Measurements from ENCODE around the gene S100A14.

S100A14 gene

DNA sequence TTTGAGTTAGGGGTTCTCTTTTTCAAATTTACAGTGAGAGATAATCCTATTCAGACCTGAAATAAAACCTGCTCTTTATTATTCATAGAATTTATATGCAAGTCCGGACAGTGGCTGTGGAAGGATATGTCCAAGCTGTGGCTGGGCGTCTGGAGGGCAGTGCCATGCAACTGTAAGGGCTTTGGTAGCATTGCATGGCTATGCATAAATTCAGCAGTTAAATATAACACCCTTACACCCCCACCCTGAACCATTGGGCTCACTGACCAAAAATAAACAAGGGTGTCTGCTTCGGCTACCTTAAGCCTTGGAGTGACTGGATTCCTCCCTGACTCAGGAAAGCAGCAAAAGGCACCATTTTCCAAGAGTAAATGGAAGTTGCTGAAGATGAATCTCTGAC is 23.2 kb upstream of the S100A14 start:
- H3K27ac ChIP-seq, result no peak overlapping the region
- no peak for TF ChIP-seq ZFX (IDR thresholded peaks at IDR 0.05; ENCODE audit: borderline replicate concordance)
- TF ChIP-seq, protein P1, sequence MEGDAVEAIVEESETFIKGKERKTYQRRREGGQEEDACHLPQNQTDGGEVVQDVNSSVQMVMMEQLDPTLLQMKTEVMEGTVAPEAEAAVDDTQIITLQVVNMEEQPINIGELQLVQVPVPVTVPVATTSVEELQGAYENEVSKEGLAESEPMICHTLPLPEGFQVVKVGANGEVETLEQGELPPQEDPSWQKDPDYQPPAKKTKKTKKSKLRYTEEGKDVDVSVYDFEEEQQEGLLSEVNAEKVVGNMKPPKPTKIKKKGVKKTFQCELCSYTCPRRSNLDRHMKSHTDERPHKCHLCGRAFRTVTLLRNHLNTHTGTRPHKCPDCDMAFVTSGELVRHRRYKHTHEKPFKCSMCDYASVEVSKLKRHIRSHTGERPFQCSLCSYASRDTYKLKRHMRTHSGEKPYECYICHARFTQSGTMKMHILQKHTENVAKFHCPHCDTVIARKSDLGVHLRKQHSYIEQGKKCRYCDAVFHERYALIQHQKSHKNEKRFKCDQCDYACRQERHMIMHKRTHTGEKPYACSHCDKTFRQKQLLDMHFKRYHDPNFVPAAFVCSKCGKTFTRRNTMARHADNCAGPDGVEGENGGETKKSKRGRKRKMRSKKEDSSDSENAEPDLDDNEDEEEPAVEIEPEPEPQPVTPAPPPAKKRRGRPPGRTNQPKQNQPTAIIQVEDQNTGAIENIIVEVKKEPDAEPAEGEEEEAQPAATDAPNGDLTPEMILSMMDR (IDR thresholded peaks at IDR 0.05), result no peak

DNA sequence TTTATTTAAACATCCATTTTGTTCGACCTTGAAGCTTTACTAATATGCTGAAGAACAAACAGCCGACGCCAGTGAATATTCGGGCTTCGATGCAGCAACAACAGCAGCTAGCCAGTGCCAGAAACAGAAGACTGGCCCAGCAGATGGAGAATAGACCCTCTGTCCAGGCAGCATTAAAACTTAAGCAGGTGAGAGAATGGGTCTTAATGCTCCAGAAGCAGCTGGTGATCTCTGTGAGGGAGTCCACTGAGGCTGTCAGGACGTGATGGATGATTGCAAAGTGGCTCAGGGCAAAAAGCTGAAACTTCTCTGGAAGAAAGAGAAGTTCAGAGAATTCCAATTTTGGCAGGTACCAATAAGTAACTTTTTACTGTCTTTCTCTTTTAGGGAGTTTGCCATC is 22.1 kb upstream of the S100A14 start:
- TF ChIP-seq, protein P1 (IDR thresholded peaks at IDR 0.05), result no peak
- no peak for TF ChIP-seq ZFX (IDR thresholded peaks at IDR 0.05; ENCODE audit: borderline replicate concordance)
- H3K27ac ChIP-seq, result no peak overlapping the region

DNA sequence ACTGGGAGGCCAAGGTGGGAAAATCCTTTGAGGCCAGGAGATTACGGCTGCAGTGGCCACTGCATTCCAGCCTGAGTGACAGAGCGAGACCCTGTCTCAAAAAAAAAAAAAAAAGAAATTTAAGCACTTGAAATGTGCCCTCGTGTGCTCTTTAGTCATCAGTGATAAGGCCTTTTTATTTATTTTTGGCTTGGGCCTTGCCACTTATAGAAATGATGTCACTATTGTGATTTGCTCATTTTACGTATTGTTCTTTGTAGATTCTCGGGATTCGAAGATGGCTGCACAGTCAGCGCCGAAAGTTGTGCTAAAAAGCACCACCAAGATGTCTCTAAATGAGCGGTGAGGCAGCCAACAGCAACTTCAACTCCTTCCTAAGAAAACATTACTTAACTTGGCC is 20.2 kb upstream of the S100A14 start:
- TF ChIP-seq ZFX (IDR thresholded peaks at IDR 0.05; ENCODE audit: borderline replicate concordance), result no peak
- TF ChIP-seq, protein P1 (IDR thresholded peaks at IDR 0.05), result no peak
- peak overlapping the region; percentile 100; the same call in 1 of the 2 replicates for H3K27ac ChIP-seq

DNA sequence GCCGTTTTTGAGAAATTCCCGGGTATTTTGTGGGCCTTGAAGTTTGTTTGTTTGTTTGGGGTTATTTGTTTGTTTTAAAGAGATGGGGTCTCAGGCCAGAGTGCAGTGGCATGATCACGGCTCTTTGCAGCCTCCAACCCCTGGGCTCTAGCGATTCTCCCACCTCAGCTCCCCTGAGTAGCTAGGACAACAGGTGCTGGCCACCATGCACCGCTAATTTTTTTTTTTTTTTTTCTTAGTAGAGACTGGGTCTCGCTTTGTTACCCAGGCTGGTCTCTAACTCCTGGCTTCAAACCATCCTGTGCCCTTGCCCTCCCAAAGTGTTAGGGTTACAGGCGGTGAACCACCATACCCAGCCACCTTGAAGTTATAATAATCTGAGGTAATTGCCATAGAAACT is 19.7 kb upstream of the S100A14 start:
- peak overlapping the region; percentile 100; the same call in 1 of the 2 replicates for H3K27ac ChIP-seq
- TF ChIP-seq, protein P1 (IDR thresholded peaks at IDR 0.05), result no peak
- TF ChIP-seq ZFX (IDR thresholded peaks at IDR 0.05; ENCODE audit: borderline replicate concordance), result no peak

DNA sequence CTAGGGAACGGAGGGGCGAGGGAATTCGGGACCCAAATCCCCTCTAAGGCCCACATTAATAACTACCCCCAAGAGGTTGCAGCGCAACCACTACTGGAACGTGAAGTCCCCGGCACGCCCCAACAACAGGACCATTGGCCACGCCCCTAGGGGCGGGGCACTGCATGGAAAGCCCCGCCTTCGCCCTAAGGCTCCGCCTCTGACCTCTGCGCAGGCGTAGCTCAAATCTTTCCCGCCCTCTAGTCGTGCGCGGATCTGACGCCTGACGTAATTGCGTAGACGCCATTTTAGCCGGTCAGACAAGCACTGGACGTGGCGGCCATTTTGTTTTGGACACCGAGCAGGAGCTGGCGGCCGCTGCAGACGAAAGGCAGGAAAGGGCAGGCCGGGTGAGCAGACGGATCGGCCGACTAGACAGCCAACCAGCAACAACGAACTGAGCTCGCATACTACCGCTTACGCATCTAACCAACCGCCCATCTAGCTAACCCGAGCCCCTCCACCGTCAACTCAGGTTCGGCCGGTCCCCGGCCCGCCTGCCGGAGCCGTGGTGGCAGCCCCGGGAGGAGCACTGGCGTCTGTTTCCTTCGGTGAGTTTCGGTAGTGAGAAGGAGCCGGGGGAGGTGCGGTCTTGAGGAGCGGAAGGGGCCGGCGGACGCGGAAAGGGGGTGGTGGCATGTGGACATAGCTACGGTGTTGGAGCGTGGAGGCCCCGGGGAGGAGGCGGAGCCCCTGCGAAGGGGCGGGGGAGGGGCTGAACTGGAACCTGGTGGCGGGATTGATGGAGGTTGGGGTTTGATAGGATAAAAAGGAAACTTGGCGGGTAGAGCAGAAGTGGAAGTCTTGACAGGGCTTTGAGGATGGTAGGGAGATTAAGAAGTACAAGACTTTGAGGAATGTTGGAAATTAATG is 17.9 kb upstream of the S100A14 start, which contains the start of gene CHTOP:
Gene CHTOP, plus strand, starts transcription at position 313 of the 912 bp plus-strand sequence. CDS start 2,523 bp downstream, outside the sequence.
- TF ChIP-seq ZFX (IDR thresholded peaks at IDR 0.05; ENCODE audit: borderline replicate concordance), result no peak
- TF ChIP-seq, protein P1 (IDR thresholded peaks at IDR 0.05), result no peak
- peak within 1 kb of the TSS; percentile 100 for H3K27ac ChIP-seq

DNA sequence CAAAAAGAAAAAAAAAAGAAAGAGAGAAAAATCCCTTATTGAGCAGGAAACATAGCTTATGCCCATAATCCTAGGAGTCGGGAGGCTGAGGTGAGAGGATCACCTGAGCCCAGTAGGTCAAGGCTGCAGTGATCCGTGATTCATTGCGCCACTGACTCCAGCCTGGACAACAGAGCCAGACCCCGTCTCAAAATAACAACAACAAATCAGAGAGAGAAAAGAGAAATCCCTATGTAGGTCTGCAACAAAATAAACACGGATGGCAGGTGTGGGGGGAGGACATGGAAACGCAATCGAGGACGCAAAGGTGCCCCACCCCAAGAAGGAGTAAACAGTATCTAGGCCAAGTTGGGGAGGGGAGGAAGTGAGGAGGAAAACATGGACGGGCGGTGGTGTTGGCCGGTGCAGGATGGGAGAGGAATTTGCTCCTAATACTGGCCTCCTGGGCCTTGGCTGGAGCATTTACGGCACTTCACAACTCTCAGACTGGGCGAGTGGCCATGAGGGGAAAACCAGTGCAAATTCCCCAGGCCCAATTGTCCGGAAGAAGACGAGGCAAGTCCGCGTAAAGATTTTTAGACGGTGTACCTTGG is 17.1 kb upstream of the S100A14 start:
- TF ChIP-seq, protein P1 (IDR thresholded peaks at IDR 0.05), result no peak
- peak overlapping the region; percentile 100 for H3K27ac ChIP-seq

All from 22Rv1 (cell line).